Duodenal mucosa (tissue), 2 donors: ENCODE results near the gene RMC1.
"Not testable (repeated sequence)": the region's sequence is repeated elsewhere in the genome, so short reads cannot be mapped to it uniquely, and the experiment has no call there.

Experiments used
- H3K27ac ChIP-seq: one replicate; pipeline ENCODE4 v1.7.0; 2013; ENCODE audit warnings: low read depth, low read length
- H3K27me3 ChIP-seq, 2 donors: one replicate each; pipeline ENCODE4 v1.7.0; 2013; ENCODE audit warnings: low read length in 2 of 2, control low read depth in 1 of 2; ENCODE audit not compliant: insufficient read depth in 2 of 2, control insufficient read depth in 1 of 2
- H3K36me3 ChIP-seq, 2 donors: one replicate each; pipeline ENCODE4 v1.7.0; 2013; ENCODE audit warnings: low read length in 2 of 2, control low read depth in 1 of 2; ENCODE audit not compliant: insufficient read depth in 2 of 2, control insufficient read depth in 1 of 2
- H3K4me1 ChIP-seq, 2 donors: one replicate each; pipeline ENCODE4 v1.7.0; 2013; ENCODE audit warnings: low read length in 2 of 2, control low read depth in 1 of 2; ENCODE audit not compliant: insufficient read depth in 2 of 2, control insufficient read depth in 1 of 2
- H3K4me3 ChIP-seq, 2 donors: one replicate each; pipeline ENCODE4 v1.7.0; 2013; ENCODE audit warnings: low read length in 2 of 2, low read depth in 1 of 2
- H3K9ac ChIP-seq, 2 donors: one replicate each; pipeline ENCODE4 v1.7.0; 2013; ENCODE audit warnings: low read length in 2 of 2, low read depth in 1 of 2
- H3K9me3 ChIP-seq, 2 donors: one replicate each; pipeline ENCODE4 v1.7.0; 2013; ENCODE audit warnings: low read length in 2 of 2, control low read depth in 1 of 2; ENCODE audit not compliant: control insufficient read depth in 1 of 2

The RMC1 gene

DNA sequence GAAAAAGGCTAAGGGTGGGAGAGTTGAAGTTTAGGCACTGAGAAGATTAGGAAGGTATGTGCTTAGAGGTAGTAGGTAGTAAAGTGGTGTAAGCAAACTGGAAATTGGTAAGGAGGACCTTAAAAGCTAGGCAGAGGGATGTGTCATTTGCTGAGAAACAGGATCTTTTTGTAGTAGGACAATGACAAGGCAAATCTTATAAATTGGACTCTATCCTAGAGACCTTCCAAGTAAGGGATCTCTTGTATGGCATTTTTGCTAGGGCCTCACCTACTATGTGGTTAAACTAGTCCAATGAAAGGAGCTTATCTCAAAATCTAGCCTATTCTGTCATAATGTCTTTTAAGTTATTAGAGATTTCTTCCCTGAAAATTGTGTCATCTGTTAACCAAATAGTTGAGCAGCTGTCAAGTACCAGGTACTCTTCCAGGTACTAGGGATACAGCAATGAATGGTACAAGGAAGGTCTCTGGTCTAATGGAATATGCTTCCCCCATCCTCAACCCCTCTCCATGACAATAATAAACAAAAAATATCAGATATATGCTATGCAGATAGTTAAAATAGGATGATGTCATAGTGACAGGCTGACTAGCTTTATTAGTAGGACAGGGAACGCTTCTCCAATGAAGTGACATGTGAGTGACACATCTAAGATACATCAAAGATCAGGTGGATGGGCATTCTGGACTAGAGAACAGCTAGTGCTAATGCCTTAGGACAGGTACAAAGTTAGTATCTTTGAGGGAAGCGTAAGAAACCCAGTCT, 32.5 kb upstream of the RMC1 start:
- H3K36me3 ChIP-seq, result peaks cover 45 to 89% of the 10 kb centered on the region in 2 donors
- H3K27me3 ChIP-seq, result no peaks in the 10 kb centered on the region
- H3K9me3 ChIP-seq, result no peaks in the 10 kb centered on the region
- H3K4me3 ChIP-seq, result no peak overlapping the region
- H3K4me1 ChIP-seq, result no peaks in the 10 kb centered on the region
- no peak overlapping the region for H3K9ac ChIP-seq
- H3K27ac ChIP-seq, result no peak overlapping the region

DNA sequence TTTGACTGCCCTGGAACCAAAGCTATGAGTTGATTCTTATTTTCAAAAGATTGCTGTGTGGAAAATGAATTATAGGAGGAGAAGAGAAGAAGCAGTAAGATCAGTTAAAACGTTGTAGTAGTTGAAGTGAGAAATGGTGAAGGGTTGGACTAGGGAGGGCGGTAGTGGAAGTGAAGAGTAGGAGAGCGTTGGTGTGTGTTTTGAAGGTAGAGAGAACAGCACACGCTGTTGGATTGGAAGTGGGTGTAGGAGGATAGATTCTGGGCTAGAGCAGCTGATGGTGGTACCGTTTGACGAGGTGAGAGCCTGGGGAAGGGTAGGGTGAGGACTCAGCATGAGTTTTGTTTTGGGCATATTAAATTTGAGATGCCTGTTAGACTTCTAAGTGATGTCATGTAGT, 31.8 kb upstream of the RMC1 start:
- H3K36me3 ChIP-seq, result peaks cover 45 to 89% of the 10 kb centered on the region in 2 donors
- H3K27me3 ChIP-seq, result no peaks in the 10 kb centered on the region
- H3K9me3 ChIP-seq, result no peaks in the 10 kb centered on the region
- no peaks in the 10 kb centered on the region for H3K4me1 ChIP-seq
- no peak overlapping the region for H3K27ac ChIP-seq
- no peak overlapping the region for H3K9ac ChIP-seq
- no peak overlapping the region for H3K4me3 ChIP-seq

DNA sequence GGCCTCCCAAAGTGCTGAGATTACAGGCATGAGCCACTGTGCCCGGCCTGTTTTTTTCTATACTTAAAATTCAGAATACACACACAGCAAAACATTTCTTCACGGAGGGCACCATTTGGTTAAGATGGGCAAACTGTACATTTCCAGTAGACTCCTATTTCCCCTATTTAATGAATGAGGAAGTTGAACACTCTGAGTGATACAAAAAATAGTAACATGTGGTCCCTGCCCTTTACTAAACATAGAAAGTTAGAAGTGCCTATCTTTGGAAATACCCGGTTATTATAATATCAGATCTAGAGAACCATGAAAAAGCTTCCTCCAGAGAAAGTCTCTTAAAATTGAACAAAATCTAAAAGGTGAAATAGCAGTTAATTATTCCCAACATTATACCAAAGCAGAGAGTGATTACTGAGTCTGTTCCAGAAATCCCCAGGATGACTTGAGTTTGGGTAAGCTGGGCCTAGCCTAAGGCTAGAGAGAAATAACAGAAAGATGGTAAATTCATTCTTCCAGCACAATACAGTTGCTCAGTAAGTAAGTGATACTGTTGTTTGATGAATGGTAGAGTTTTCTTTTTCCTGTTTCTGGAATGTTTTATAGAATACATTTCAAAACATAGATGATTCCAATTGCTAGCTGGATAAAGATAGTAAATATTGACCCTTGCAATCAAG, 23.3 kb upstream of the RMC1 start:
- H3K9ac ChIP-seq, result no peak overlapping the region
- no peak overlapping the region for H3K27ac ChIP-seq
- no peaks in the 10 kb centered on the region for H3K27me3 ChIP-seq
- H3K36me3 ChIP-seq, result peaks cover 38 to 78% of the 10 kb centered on the region in 2 donors
- no peaks in the 10 kb centered on the region for H3K4me1 ChIP-seq
- no peak overlapping the region for H3K4me3 ChIP-seq
- H3K9me3 ChIP-seq, result no peaks in the 10 kb centered on the region

DNA sequence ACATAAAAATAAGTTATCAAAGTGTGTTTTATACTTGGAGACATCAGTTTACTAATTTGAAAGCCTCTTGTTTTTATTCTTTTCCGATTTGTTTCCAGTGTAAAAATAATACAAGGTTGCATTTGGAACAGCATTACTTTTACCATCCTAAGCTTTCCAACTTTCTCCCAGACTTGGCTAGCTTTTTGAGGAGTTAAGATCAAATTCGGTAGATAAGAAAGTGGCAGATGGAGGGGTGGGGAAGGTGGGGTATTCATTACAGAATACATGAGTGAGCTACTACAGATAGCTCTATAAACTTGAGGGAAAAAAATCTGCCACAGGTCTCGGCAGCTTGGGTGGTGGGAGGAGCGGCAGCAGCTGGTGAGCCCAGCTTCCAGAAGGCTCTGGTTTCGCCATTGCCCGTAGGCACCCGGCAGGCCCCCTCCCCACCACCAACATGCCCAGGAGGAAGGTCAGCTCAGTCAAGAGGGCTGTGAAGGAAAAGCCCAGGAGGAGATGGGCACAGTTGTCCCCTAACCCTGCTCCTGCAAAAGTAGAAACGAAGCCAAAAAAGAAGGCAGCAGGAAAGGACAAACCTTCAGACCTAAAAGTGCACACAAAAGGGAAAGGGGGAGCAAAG, 18.6 kb upstream of the RMC1 start:
- H3K27me3 ChIP-seq, result no peaks in the 10 kb centered on the region
- no peak overlapping the region for H3K4me3 ChIP-seq
- peaks cover 16 to 33% of the 10 kb centered on the region in 2 donors for H3K36me3 ChIP-seq
- no peaks in the 10 kb centered on the region for H3K9me3 ChIP-seq
- peaks cover 0 to 4% of the 10 kb centered on the region in 2 donors for H3K4me1 ChIP-seq
- H3K9ac ChIP-seq, result no peak overlapping the region
- H3K27ac ChIP-seq, result no peak overlapping the region

DNA sequence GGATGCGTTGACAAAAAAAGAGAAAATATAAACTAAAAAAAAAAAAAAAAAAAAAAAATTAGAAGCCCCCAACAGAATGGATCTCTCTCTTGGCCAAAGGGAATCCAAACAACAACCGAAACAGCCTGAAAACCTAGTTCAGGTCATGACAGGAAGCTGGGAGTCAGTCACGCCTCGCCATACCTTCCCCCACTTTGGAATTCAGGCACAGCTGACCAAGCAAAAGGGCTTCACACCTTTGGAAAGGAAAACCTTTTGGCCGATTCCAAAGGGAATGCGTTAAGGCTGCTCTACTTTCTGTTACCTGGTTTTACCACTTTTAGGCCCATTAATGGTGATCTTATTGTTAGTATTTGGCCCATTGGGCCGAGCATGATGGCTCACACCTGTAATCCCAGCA, 17.9 kb upstream of the RMC1 start:
- no peak overlapping the region for H3K9ac ChIP-seq
- peaks cover 9 to 26% of the 10 kb centered on the region in 2 donors for H3K36me3 ChIP-seq
- H3K9me3 ChIP-seq, result no peaks in the 10 kb centered on the region
- no peak overlapping the region for H3K27ac ChIP-seq
- H3K4me1 ChIP-seq, result peaks cover 0 to 4% of the 10 kb centered on the region in 2 donors
- no peaks in the 10 kb centered on the region for H3K27me3 ChIP-seq
- H3K4me3 ChIP-seq, result no peak overlapping the region

DNA sequence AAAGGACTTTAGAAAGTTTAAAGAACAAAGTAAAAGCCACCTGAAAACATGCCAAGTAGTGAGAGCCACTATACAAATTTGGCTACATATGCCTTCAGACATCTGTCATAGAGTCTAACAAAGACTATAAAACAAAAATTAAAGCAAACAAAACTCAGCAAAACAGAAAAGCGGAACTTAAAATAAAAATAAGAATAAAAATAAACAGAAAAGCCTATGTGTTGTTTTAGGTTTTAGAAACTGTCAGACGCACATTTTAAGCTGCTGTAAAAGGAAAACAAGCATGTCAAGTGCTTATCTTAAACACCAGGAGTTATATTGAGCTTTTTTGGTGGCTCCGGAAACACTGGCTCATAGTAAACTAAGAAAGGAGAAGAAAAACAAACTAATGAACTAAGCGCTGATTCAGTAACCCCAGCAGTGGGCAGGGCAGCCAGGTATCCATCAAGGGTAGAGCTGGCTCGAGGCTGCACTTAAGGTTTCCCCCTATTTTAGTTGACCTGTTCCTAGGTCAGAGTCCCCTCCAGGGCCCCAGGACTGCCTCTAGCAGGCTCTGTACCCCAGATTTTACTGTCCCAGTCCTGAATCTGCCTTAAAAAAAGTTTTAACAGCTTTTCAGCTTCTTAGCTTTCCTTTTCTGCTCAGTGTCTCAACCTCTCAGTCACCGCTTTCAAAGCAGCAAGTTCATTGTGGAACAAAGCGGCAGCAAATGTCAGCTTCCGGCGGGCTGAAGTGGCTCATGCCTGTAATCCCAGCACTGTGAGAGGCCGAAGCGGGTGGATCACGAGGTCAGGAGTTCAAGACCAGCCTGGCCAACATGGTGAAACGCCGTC, 15.4 kb upstream of the RMC1 start:
- Histone ChIP-seq H3K27ac (peak overlapping the region; percentile 20), H3K9ac (peak overlapping the region in 1 of 2 donors; percentile 33), H3K27me3 (no peaks in the 10 kb centered on the region), H3K4me3 (peak overlapping the region; percentile 33 to 46), H3K9me3 (no peaks in the 10 kb centered on the region), H3K36me3 (peaks cover 0 to 4% of the 10 kb centered on the region in 2 donors), H3K4me1 (peaks cover 0 to 4% of the 10 kb centered on the region in 2 donors)

DNA sequence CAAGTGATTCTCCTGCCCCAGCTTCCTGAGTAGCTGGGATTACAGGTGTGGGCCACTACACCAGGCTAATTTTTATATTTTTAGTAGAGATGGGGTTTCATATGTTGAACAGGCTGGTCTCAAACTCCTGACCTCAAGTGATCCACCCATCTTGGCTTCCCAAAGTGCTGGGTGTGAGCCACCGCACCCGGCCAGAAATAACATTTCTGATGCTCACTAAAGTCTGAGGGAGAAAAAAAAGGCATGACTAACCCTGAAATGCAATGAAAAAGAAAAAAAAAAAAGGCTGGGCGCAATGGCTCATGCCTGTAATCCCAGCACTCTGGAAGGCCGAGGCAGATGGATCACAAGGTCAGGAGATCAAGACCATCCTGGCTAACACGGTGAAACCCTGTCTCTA, 13.7 kb upstream of the RMC1 start:
- not testable (repeated sequence) for H3K9me3 ChIP-seq, H3K4me1 ChIP-seq, H3K36me3 ChIP-seq, H3K27ac ChIP-seq, H3K27me3 ChIP-seq, H3K9ac ChIP-seq, H3K4me3 ChIP-seq

DNA sequence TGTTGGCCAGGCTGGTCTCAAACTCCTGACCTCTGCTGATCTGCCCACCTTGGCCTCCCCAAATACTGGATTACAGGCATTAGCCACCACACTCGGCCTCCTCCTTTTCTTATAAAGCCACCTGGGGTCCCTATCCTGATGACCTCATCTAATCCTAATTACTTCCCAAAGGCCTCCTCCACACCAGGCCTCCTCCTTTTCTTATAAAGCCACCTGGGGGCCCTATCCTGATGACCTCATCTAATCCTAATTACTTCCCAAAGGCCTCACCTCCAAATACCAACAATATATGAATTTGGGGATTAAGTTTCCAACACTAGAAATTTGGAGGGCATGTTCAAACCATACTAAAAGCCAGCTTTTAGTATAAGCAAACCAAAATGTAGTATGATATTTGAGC, 9.7 kb upstream of the RMC1 start:
- Histone ChIP-seq H3K4me3 (no peak overlapping the region), H3K27me3 (no peaks in the 10 kb centered on the region), H3K27ac (no peak overlapping the region), H3K9ac (no peak overlapping the region), H3K9me3 (no peaks in the 10 kb centered on the region), H3K4me1 (peaks cover 3 to 5% of the 10 kb centered on the region in 2 donors), H3K36me3 (no peaks in the 10 kb centered on the region)

DNA sequence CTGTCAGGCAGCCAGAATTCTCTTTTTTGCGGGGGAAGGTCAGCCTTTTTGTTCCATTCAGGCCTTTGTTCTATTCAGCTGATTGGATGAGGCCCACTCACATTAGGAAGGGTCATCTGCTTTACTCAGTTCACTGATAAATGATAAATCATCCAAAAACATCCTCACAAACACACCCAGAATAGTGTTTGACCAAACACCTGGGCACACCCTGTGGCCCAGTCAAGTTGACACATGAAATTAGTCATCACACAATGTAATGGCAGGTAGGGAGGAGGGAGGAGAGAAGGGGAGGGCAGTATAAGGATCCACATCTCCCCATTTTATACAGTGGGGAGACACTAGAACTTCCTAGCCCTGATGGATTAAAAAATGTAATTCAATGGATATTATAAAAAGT, 8.3 kb upstream of the RMC1 start:
- Histone ChIP-seq H3K36me3 (no peaks in the 10 kb centered on the region), H3K4me1 (peaks cover 4 to 5% of the 10 kb centered on the region in 2 donors), H3K27ac (no peak overlapping the region), H3K4me3 (no peak overlapping the region), H3K27me3 (no peaks in the 10 kb centered on the region), H3K9ac (no peak overlapping the region), H3K9me3 (no peaks in the 10 kb centered on the region)
